Measurements from ENCODE around the gene CARMIL3.

Gene CARMIL3

DNA sequence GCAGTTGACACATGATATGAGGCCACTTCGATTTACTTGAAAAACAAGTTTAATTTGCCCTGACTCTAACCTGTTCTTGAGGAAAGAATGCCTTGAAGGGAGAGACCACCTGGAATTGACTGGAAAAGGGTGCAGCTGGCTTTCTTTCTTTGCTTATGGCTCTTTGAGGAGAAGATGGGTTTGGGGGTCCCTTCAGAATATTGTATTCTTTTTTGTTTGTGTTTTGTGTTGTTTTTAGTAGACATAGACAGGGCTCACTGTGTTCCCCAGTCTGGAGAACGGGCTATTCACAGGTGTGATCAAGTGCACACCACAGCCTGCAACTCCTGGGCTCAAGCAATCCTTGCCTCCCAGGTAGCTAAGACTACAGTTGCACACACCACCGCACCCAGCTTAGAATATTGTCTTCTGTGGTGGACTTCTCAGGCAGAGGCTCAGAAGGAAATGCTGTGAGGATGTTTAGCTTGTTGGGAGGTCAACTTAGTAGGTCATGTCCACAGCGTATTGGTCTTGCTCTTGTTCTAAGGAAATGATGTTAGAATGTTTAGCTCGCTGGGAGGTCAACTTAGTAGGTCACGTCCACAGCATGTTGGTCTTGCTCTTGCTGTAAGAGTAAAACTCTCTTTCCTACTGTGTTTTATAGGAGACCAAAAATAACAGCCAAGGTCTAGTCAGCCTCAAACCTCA, 64.5 kb downstream of the CARMIL3 start:
- DNase-seq = no peak

- no peak for DNase-seq
Measured at GRCh38 chr14:24117179-24117578, 65.4 kb downstream of the CARMIL3 start.
